GM19035 (cell line): ENCODE measurements around the gene C2orf76.
"Not testable (repeated sequence)": the region's sequence is repeated elsewhere in the genome, so short reads cannot be mapped to it uniquely, and the experiment has no call there.

Experiments
- ATAC-seq: cut with Tn5 transposase; IDR thresholded peaks from one replicate; pipeline ENCODE4 v1.9.1; 2021; ENCODE audit not compliant: unreplicated experiment

The C2orf76 gene

DNA sequence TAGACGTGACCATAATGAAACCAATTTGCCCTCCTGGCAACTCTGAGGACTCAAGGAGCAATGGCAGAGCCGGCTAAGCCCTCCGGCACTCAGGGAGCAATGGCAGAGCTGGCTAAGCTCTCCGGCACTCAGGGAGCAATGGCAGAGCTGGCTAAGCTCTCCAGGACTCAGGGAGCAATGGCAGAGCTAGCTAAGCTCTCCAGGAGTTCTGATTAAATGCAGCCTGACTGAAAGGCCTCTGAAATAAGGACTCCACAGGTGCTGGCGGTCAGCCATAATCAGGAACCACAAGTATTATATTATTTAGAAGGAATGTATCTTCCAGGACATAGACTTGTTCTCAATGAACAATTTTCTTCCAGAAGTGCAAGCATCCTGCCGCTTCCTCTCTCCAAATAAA lies 65.2 kb downstream of the C2orf76 start:
- ATAC-seq, result no peak

DNA sequence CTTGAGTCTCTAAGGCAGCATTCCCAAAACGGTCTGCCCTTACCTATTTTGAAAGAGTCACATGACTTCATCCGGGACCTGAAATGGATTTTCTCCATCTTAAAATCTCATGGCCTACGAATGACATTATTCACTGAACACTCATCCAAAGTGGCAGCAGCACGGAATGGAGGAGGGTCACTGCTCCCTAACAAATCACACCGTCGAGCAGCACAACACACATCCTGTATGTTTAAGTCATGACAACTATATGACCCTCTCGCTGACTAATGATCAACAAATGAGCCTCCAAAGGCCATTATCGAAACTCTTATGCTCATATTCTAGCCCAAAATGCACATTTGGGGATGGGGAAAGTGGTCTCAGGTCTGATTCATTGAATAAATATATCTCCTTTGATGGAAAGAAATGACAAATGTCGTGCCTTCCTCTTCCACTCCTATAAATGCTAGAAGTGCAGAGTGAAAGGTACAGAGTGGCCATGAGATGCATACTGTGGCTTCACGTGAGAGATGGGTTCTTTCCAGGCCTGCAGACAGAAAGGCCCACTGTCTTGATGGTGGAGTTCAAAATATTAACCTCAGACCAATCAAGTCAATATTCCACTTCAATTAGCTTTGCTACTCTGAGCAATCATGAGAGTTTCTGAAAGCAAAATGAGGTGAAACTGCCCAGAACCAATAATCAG lies 70.8 kb downstream of the C2orf76 start:
- no peak for ATAC-seq

DNA sequence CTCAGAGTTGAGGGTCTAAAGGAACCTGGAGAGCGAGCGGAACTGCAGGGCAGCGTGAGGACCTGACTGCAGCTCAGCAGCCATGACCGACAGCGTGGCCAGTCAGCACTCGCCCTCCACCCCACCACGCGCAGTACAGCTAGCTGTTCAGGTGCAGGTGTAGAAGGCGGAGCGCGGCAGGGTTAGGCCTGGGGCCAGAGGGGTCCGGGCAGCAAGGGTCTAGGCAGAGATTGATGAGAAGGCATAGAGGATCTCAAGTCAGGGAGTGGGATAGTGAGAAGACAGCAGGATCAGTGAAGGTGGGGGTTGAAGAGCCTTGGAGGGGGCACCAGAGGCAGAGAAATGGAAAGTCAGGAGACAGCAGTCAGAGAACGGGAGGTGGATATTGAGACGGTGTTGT lies 72.0 kb downstream of the C2orf76 start:
- no peak for ATAC-seq

DNA sequence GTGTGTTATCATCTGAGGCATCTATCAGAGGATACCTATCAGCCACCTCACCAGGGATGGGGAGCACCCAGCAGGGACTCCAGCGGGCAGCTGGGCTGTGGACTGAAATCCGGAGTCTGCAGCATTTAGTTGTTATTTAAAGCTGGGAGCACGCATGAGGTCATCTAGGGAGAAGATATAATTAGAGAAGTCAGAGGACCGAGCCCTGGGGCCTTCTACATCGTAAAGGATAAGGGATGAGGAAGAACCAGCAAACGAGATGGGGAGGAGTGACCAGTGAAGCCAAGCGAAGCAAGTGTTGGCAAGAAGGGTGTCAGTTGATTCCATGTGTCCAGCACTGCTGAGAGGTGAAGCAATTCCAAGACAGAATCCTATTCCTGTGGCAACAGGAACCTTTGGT lies 72.7 kb downstream of the C2orf76 start:
- no peak for ATAC-seq

DNA sequence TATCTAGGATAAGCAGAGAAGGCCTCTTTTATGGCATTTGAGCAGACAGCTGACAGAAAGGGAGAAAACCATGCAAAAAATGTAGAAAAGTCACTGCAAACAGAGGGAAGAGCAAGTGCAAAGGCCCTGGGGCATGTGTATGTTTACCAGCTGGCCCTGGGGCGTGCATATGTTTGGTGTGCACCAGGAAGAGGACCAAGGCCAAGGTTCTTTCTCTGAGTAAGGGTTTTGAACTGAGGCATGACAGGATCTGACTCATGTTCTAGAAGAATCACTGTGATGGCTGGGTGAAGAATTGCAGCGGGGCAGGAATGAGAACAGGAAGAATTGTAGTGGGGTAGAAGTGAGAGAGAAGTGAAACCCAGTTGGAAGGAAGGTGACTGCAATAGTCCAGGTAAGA lies 73.4 kb downstream of the C2orf76 start:
- no peak for ATAC-seq

DNA sequence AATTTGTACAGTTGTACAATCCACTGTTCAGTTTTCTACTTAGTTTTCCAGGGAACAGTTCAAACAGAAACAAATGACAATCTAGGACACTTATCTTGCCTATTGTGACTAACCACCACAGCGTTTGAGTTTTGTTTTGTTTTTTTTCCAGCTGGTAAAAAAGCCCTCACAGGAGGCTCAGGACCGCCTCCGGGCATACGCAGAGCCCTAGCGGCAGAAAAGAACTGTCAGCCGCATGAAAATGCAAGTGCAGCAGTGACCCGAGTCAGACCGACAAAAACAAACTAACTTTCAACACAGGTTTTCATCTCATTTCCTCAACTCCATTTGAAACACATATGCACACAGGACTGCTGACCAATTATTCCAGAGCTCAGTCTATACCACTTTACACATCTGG lies 74.4 kb downstream of the C2orf76 start:
- ATAC-seq, result no peak

DNA sequence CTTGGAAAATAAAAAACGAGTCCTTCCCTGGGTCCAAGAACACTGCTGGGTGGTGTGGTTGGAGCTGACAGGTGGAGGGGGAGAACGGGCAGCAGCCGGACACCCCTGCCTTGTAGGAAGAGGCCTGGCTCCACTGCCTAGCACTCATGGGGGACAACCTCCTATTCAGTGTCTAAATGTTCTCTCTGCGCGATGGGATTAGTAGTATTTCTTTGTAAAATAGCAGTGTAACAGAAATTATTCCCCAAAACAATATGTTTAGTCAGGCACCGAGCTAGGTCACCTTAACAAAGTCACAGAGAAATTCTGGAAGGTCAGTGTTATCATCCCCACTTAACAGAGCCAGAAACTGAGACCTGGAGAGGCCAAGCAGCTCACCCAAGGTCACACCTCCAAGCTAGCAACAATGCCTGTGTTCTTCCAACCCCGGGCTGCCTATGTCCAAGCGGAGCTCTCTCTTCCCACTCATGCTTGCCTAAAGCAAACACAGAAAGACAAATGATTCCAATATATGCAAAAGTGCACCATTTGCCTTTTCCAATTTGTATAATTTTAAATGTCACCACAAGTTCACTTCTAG lies 75.0 kb downstream of the C2orf76 start:
- ATAC-seq, result no peak

DNA sequence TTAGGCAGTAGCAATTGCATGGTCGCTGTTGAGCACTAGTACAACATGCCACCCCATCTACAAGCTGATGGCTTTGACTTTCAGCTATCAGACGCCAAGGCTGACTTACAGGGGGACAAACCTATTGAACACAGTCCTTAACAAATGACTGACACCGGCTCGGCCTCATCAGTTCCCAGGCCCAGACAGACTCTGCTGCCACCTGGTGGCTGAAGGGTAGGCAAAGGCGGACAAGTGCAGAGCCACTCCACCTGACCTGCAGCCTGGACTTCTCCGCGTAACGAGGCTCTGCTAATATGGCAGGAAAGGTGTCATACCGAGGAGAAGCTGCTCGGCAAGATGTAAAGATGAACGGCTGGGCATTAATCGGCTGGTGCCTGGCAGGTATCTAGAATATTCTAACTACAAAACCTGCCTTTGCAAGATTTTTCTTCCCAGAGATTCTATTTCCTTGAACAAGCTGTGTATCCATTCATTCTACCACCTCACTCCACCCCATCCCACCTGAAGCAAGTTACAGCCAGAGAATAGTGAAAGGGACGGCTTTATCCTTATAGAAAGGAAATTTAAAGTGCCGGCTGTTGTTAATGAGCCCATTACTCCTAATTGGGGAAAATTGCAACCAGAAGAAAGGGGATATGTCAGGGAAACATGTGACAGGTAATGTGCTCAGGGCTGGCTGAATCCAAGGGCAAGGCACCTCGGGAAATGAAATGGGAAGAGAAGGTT lies 75.6 kb downstream of the C2orf76 start:
- ATAC-seq, result no peak

DNA sequence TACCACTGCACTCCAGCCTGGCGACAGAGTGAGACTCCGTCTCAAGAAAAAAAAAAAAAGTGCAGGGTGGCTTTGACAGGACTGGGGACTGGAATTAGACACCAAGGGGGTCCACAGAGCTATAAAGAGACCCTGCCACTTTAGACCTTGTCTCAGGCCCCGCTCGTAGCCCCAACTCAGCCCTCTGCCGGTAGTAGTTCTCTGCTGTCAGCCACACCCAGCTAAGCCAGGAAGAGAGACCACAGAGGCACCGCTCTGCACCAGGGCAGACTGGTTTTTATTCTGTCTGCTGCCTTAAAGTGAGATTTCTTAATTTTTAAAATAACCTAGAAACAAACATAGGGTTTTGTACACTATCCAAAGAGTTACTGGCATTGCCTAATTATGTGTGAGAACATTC lies 77.0 kb downstream of the C2orf76 start:
- ATAC-seq, result no peak

DNA sequence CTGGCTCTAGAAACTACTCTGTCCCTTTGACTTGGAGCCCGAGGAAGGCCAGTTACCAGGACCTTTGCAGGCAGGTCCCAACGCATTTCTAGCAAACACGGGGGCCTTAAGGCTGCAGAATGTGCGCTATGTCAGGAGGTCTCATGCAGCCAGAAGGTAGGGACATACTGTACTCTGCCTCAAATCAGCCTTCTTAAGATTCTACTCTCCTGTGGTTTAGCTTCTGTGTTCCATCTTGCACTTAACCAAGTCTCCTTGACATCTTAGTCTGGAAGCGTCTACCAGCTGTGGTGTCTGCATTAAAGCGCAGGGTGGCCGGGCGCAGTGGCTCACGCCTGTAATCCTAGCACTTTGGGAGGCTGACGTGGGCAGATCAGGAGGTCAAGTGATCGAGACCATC lies 77.5 kb downstream of the C2orf76 start:
- no peak for ATAC-seq

DNA sequence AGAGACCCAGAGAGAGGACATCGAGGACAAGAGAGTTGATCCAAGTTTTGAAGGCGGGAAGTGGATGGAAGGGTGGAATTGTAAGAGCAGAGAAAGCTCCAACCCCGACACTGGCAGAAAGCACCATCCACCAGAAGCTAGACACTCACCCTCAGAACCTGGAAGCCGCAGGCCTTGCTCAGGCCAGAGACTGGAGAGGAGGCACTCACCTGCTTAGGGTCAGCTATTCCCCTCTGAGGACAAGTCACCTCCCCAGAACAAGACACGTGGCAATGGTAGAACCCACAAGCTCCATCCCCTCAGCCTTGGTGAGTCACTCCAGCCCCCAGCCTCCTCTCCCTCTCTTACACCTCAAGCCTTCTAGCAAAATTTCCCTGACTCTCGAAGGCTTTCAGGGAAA lies 78.1 kb downstream of the C2orf76 start:
- ATAC-seq, result no peak

DNA sequence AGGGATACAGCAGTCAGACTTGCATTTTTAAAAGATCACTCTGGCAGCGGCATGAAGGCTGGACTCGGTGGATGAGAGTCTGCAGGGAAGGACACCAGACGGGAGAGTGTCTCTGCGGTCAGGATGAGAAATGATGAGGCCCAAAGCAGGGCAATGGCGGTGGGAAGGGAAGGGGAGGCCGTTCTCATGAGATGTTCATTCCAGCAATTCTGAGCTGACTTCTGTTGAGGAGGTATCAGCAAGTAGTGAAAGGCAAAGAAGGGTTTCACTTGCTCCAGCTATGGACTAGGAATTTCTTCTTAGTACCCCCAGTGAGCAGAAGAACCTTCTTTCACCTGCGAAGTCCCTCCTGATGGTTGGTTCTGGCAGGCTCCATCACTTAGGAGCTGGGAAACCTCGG lies 80.0 kb downstream of the C2orf76 start:
- no peak for ATAC-seq

DNA sequence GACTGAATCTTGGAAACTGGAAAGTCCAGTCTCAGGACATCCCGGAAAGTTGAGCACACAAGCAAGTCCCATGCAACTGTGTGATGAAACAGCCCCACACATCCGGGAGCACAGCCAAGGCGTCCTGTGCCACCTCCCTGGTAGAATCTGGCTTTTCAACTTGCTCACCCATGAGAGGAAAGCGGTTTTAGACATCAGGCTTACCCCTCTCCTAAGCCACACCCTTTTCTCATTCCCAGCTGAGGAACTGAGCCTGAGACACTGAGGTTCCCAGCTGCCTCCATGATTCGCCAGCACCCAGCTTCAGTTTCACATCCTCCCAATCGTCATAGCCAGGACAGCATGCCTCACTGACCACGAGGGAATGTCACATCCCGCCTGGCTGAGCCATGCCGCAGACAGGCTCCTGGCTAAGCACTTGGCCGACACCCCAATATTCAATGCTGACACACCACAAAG lies 82.7 kb downstream of the C2orf76 start:
- no peak for ATAC-seq

DNA sequence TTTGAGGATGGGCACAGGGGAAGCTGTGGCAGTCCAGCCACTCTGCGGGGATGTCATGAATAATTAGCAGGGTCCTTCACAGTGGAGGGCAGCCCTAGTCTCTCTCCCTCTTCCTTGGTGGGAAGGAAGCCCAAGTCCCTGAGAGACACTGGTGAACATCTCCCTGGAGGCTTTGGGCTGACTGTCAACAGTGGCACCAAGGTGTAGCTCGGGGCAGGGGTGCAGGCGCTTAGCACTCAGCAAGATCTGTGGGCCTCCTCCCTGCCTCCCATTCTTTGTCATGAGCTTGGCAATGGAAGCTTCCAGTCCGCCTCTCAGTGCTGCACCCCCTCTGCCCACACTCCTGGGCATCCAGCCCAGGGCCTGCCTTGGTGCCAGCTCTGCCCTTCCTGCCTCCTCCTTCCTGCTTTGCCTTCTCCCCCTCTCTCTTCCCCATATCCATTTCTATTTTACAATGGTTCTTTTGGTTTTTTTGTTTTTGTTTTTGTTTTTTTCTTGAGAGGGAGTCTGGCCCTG lies 83.6 kb downstream of the C2orf76 start:
- ATAC-seq, result no peak

DNA sequence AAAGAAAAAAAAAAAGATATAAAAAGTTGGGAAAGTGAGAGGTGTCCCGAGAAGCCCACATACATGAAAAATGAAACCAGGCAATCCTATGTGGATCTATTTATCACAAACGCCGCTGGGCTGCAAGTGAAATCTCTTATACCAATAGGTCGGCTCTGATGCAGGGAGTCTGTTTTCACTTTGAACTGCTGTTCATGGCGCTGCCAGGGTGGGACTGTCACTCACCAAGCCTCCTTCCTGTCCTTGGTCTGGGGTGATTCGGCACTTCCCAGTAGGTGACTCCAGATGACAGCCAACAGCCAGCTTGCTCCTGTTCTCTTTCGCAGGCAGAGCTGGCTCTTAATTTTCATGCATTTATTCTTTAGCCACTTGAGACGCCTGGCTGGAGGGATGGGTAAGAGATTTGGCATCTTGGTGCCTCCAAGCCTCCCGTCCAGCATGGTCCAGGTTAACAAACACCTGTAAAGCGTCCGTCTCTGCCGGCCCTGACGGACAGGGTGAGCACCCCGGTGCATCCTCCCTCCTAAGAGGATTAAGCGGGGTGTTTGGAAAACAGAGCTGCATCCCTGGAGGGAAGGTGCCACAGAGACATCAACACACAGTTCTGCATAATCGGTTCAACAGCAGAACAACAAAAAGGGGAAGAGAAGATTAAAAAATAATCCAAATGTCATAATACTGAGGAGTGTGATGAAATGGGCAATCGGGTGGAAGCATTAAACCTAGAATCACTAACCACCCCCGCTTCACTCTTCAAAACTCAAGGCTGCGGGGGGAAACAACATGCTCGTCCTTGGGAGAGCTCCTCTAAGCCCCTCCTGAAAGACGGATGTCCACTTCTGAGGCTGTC lies 84.3 kb downstream of the C2orf76 start:
- ATAC-seq, result no peak

DNA sequence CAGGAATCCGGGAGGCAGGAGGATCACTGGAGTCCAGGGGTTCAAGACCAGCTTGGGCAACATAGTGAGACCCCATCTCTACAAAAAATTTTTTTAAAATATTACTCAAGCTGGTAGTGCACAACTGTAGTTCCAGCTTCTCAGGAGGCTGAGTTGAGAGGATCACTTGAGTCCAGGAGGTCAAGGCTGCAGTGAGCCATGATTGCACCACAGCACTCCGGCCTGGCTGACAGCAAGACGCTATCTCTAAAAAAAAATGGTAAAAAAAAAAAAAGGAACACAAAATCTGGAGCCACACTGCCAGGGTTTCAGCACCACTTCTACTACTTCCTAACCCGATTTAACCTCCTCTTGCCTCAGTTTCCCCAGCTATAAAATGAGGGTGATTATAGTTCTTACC lies 86.0 kb downstream of the C2orf76 start:
- no peak for ATAC-seq

DNA sequence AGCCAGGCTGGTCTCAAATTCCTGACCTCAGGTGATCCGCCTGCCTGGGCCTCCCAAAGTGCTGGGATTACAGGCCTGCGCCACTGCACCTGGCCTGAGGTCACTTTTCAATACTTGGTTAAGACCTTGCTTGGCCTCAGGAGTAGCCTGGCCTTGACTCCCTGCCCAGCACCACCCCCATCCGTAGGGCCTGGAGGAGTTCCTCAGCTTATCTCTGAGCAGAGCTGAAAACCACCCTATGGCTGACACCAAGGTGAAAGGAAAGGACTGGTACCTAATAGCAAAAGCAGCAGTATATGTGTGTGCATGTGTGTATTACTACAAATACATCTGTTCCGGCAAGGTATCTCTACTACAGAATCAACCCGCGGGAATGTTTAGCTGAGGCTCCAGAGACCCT lies 87.0 kb downstream of the C2orf76 start:
- no peak for ATAC-seq

DNA sequence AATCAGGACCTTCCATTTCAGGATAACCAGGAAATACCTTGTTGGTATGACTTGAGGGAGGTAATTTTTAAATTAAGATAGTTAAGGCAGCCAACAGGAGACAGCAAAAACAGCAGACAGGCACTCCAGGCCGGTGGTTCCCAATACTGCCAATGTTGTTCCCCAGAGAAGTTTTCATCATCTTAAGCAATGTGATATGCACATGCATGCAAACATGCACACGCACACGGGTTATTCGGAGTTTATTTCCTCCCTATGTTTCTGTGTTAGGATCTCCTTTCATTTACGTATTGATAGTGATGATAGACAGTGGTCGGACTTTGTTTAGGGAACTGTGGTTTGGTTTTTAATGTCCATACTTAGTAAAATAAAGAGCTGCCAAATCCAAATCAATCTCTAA lies 87.7 kb downstream of the C2orf76 start:
- ATAC-seq, result no peak

DNA sequence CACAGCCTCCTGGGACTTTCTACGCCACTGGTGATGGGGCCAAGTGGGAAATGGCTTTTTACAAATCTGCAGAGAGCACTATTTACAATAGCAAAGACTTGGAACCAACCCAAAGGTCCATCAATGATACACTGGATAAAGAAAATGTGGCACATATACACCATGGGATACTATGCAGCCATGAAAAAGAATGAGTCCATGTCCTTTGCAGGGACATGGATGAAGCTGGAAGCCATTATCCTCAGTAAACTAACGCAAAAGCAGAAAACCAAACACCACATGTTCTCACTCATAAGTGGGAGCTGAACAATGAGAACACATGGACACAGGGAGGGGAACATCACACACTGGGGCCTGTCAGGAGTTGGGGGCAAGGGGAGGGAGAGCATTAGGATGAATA lies 88.2 kb downstream of the C2orf76 start:
- not testable (repeated sequence) for ATAC-seq

DNA sequence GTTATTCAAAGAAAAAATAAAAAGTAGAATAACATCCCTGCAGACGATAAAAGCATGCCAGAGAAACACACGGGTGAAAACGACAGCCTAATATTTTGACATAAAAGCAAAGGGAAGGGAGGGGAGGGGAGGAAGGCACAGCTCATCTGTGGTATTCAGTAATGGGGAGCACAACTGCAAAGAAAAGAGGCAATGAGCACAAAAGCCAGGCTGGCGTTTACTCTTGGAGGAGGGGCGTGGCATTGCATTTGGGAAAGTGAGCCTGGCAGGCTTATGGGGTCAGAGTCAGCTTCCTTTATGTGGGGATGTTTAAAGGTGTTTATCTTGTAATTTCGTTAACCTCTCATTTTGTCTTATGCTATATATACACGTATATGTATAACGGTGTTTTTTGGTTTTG lies 89.8 kb downstream of the C2orf76 start:
- no peak for ATAC-seq

DNA sequence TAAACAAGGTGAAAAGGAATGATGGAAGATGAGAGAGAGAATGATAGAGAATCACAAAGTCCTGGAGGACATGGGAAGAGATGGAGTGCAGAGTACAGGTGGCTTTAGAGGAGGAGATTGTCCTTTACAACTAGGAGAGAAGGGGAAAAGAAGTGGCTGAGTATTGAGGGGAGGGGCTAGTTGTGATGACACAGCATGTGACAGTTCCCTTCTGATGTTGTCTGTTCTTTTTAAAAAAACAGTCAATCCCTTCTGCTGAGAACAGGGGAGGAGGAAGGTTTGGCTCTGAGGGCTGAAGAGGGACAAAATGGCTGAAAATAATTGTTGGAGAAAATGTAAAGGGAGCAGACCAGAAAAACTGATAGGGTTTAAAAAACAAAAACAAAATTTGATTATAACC lies 99.0 kb downstream of the C2orf76 start:
- ATAC-seq, result no peak
